Measurements from ENCODE around the gene FBXW10B.
"Not testable (repeated sequence)": the region's sequence is repeated elsewhere in the genome, so short reads cannot be mapped to it uniquely, and the experiment has no call there.

Gene FBXW10B

GRCh38 chr17:15630930-15631453 lies 11.5 kb upstream of the FBXW10B start:
- not testable (repeated sequence) for DNase-seq

GRCh38 chr17:15629991-15630390 lies 10.5 kb upstream of the FBXW10B start:
- DNase-seq, result not testable (repeated sequence)

GRCh38 chr17:15623661-15624209 lies 4.2 kb upstream of the FBXW10B start:
- DNase-seq, result not testable (repeated sequence)

GRCh38 chr17:15623255-15623654 lies 3.8 kb upstream of the FBXW10B start:
- DNase-seq, result not testable (repeated sequence)

GRCh38 chr17:15622124-15622523 lies 2.6 kb upstream of the FBXW10B start:
- not testable (repeated sequence) for DNase-seq

- not testable (repeated sequence) for DNase-seq
These were observed 2.7 kb downstream of the FBXW10B start for GRCh38 chr17:15616828-15617227.

GRCh38 chr17:15615850-15616249 lies 3.7 kb downstream of the FBXW10B start:
- not testable (repeated sequence) for DNase-seq

- DNase-seq, result not testable (repeated sequence)
These were observed 6.4 kb downstream of the FBXW10B start for GRCh38 chr17:15613111-15613510.

GRCh38 chr17:15592960-15593359 lies 26.5 kb downstream of the FBXW10B start:
- not testable (repeated sequence) for DNase-seq

- not testable (repeated sequence) for DNase-seq
These were observed 27.5 kb downstream of the FBXW10B start for GRCh38 chr17:15591986-15592385.

GRCh38 chr17:15590844-15591243 lies 28.7 kb downstream of the FBXW10B start:
- DNase-seq, result not testable (repeated sequence)

- not testable (repeated sequence) for DNase-seq
These were observed 29.7 kb downstream of the FBXW10B start for GRCh38 chr17:15589544-15590536.

- not testable (repeated sequence) for DNase-seq
These were observed 31.5 kb downstream of the FBXW10B start for GRCh38 chr17:15588017-15588416.

GRCh38 chr17:15583313-15583712 lies 36.2 kb downstream of the FBXW10B start:
- not testable (repeated sequence) for DNase-seq

GRCh38 chr17:15581462-15581861 lies 38.0 kb downstream of the FBXW10B start:
- DNase-seq, result not testable (repeated sequence)

GRCh38 chr17:15576848-15577247 lies 42.7 kb downstream of the FBXW10B start:
- DNase-seq, result not testable (repeated sequence)

GRCh38 chr17:15574660-15575059 lies 44.8 kb downstream of the FBXW10B start:
- not testable (repeated sequence) for DNase-seq

- not testable (repeated sequence) for DNase-seq
These were observed 45.6 kb downstream of the FBXW10B start for GRCh38 chr17:15573870-15574269.
